Nephron progenitor cell (in vitro differentiated cells): Measurements from ENCODE around the gene MBD3L2B.
A peak's percentile ranks its signal among the peaks of the same experiment; 100 is the strongest.
"Not testable (repeated sequence)": the region's sequence is repeated elsewhere in the genome, so short reads cannot be mapped to it uniquely, and the experiment has no call there.

Experiments
- DNase-seq: peaks from one replicate; pipeline ENCODE4 v3.0.0; 2021
- H3K27ac Mint-ChIP-seq: 2 replicates; pipeline ENCODE4 v1.8.0; 2021; ENCODE audit warnings: mild to moderate bottlenecking, moderate library complexity, mixed read lengths
- H3K27me3 Mint-ChIP-seq: 2 replicates; pipeline ENCODE4 v1.8.0; 2021; ENCODE audit warnings: mild to moderate bottlenecking, low read depth, mixed read lengths; ENCODE audit not compliant: poor library complexity
- H3K36me3 Mint-ChIP-seq: 2 replicates; pipeline ENCODE4 v1.8.0; 2021; ENCODE audit warnings: low read depth, mixed read lengths
- H3K4me1 Mint-ChIP-seq: 2 replicates; pipeline ENCODE4 v1.8.0; 2021; ENCODE audit warnings: mixed read lengths
- H3K4me3 Mint-ChIP-seq: 2 replicates; pipeline ENCODE4 v1.8.0; 2021; ENCODE audit warnings: mild to moderate bottlenecking, moderate library complexity, mixed read lengths
- H3K9me3 Mint-ChIP-seq: 2 replicates; pipeline ENCODE4 v1.8.0; 2021; ENCODE audit warnings: mild to moderate bottlenecking, moderate library complexity, mixed read lengths
- TF ChIP-seq, protein P1 (sequence below): fragments of 200-600 bp; sonication (generic); IDR thresholded peaks from 2 replicates; pipeline ENCODE4 v1.5.0; 2021; ENCODE audit warnings: antibody characterized with exemption

The MBD3L2B gene

DNA sequence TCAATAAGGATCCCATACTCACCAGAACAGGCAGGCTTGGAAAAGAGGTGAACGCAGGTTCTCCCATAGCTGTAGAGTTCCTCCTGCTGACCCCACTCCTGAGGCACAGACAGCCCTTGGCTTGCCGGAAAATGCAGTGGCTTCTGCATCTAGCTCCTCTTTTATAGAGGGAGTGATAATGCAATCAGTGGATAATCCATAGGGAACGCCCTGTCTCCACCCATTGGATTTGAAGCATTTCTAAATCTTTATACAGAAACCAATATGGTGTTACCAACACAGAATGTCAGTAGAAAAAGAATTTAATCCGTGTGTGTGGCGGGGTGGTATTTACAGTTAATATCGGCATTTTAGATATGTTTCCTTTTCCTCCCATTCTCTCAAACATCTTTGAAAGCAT lies at the start of gene MBD3L2B:
MBD3L2B (minus strand) TSS at position 101 of the 400 bp plus-strand sequence; CDS start at position 67, 34 bp downstream.
- H3K4me1 Mint-ChIP-seq, H3K4me3 Mint-ChIP-seq, DNase-seq, H3K27me3 Mint-ChIP-seq, H3K27ac Mint-ChIP-seq, H3K36me3 Mint-ChIP-seq: not testable (repeated sequence)
- H3K9me3 Mint-ChIP-seq: peaks cover 19% of the 10 kb centered on the region

DNA sequence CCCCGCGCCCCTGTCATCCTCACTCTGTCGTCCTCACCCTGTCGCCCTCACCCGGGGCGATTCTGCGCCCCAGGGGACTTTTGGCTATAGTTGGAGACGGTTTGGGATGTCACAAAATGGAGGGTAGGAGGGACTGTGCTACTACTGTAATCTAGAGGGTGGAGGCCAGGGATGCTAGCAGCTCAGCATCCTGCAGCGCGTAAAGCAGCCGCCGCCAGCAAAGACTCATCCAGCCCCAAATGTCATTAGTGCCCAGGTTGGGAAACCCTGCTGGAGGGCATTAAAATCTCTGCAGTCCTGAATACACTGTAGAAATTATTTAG lies 48.6 kb upstream of the MBD3L2B start:
- DNase-seq: no peak

DNA sequence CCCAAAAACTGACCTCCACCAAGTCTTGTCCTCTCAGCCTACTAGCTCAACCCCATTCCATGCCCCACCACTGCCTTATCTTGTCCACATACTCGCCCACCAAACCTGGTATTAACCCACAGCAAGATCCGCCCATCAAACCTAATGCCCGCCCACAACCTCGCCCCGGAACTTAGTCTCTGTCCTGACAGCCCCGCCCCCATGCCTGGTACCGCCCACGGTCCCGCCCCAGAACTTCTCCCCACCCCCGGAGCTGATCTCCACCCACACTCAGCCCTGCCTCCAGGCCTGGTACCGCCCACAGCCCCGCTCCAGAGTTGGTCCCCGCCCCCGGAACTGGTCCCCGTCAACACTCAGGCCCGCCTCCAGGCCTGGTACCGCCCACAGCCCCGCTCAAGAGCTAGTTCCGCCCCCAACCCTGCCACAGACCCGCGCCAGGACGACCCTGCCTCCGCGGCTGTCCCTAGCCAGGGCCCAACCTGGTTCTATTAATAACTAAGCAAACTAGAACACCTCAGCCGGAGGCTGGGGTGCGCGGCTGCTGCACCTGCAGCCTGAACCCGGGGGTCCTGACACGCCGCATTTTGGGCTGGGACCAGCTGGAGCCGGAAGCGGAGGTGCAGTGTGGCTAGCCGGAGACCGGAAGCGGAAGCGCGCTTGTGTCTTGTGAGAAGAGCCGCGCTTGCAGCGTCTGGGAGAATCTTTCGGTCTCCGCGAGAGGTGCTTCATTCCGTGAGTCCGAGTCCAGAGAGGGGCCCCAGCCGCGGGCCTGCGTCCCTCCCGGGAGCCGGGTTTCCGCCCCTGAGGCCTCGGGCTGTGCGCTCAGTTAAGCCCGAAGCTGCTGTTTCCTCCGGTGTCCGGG lies 48.0 kb upstream of the MBD3L2B start, which contains the start of gene ZNF557:
ZNF557 (plus strand) TSS at position 662 of the 862 bp plus-strand sequence. CDS start 5,372 bp downstream, outside the sequence.
- Mint-ChIP-seq H3K9me3 (peaks cover 66% of the 10 kb centered on the region), H3K4me3 (peak within 1 kb of the TSS; percentile 95), H3K4me1 (peaks cover 19% of the 10 kb centered on the region), H3K27ac (peak within 1 kb of the TSS; percentile 83), H3K27me3 (peaks cover 9% of the 10 kb centered on the region), H3K36me3 (peaks cover 46% of the 10 kb centered on the region)
- TF ChIP-seq, protein P1, sequence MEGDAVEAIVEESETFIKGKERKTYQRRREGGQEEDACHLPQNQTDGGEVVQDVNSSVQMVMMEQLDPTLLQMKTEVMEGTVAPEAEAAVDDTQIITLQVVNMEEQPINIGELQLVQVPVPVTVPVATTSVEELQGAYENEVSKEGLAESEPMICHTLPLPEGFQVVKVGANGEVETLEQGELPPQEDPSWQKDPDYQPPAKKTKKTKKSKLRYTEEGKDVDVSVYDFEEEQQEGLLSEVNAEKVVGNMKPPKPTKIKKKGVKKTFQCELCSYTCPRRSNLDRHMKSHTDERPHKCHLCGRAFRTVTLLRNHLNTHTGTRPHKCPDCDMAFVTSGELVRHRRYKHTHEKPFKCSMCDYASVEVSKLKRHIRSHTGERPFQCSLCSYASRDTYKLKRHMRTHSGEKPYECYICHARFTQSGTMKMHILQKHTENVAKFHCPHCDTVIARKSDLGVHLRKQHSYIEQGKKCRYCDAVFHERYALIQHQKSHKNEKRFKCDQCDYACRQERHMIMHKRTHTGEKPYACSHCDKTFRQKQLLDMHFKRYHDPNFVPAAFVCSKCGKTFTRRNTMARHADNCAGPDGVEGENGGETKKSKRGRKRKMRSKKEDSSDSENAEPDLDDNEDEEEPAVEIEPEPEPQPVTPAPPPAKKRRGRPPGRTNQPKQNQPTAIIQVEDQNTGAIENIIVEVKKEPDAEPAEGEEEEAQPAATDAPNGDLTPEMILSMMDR: no peak
- peak; percentile 98 for DNase-seq

More for the DNA sequence above, 48.6 kb upstream of the MBD3L2B start:
- peak overlapping the region; percentile 95 for H3K4me3 Mint-ChIP-seq
- H3K27ac Mint-ChIP-seq: no peak overlapping the region
- peaks cover 19% of the 10 kb centered on the region for H3K4me1 Mint-ChIP-seq
- peaks cover 6% of the 10 kb centered on the region for H3K27me3 Mint-ChIP-seq
- H3K36me3 Mint-ChIP-seq: peaks cover 52% of the 10 kb centered on the region
- H3K9me3 Mint-ChIP-seq: peaks cover 63% of the 10 kb centered on the region
- TF ChIP-seq, protein P1: no peak

DNA sequence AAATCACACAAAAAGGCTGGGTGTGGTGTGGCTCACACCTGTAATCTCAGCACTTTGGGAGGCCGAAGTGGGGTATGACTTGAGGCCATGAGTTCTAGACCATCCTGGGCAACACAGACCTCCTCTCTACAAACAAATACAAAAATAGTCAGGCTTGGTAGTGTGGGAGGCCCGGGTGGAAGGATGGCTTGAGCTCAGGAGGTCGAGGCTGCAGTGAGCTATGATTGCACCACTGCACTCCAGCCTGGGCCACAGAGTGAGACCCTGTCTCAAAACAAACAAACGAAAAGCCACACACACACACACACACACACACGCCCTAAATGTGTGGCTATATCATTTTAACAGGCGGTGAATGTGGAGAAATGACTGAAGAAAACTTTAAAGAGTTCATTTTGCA lies 47.4 kb upstream of the MBD3L2B start:
- H3K27ac Mint-ChIP-seq: no peak overlapping the region
- H3K27me3 Mint-ChIP-seq: peaks cover 9% of the 10 kb centered on the region
- peaks cover 40% of the 10 kb centered on the region for H3K36me3 Mint-ChIP-seq
- TF ChIP-seq, protein P1: no peak
- H3K9me3 Mint-ChIP-seq: peaks cover 67% of the 10 kb centered on the region
- peaks cover 19% of the 10 kb centered on the region for H3K4me1 Mint-ChIP-seq
- peak overlapping the region; percentile 95 for H3K4me3 Mint-ChIP-seq
- no peak for DNase-seq

DNA sequence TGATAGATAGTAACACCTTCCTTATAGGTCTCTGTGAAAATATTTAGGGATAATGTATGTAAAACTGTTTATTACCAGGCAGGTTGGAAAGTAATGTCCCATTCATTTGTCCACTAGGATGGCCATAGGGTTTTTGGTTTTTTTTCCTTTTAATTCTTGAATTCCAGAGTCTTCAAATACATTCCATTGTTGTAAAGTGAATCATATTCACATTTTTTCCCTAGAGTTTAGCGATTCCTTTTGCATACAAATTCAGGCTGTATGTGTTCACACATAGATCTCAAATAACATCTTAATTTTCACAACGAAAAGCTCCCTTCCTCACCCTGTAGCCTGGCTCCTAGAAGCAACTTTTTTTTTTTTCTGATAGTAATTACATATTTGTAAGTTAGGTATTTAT lies 46.5 kb upstream of the MBD3L2B start:
- TF ChIP-seq, protein P1: no peak
- Mint-ChIP-seq H3K4me1 (peaks cover 19% of the 10 kb centered on the region), H3K36me3 (peaks cover 32% of the 10 kb centered on the region), H3K27ac (no peak overlapping the region), H3K27me3 (peaks cover 9% of the 10 kb centered on the region), H3K4me3 (no peak overlapping the region), H3K9me3 (peaks cover 65% of the 10 kb centered on the region)
- no peak for DNase-seq

DNA sequence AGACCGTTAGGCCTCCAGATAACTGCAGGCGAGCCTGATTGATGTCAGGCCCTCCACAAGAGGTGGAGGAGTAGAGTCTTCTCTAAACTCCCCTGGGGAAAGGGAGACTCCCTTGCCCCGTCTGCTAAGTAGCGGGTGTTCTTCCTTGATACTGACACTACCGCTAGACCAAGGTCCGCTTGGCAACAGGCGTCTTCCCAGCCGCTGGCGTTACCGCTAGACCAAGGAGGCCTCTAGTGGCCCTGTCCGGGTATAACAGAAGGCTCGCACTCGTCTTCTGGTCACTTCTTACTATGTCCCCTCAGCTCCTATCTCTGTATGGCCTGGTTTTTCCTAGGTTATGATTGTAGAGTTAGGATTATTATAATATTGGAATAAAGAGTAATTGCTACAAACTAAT lies 45.9 kb upstream of the MBD3L2B start:
- H3K4me1 Mint-ChIP-seq: peaks cover 15% of the 10 kb centered on the region
- DNase-seq, H3K27me3 Mint-ChIP-seq, H3K27ac Mint-ChIP-seq, H3K4me3 Mint-ChIP-seq: not testable (repeated sequence)
- peaks cover 26% of the 10 kb centered on the region for H3K36me3 Mint-ChIP-seq
- H3K9me3 Mint-ChIP-seq: peaks cover 59% of the 10 kb centered on the region
